HG03342 (cell line): ENCODE data around the gene SH2D1B.

ENCODE experiments used
- ATAC-seq: cut with Tn5 transposase; IDR thresholded peaks from one replicate; pipeline ENCODE4 v1.9.1; 2021; ENCODE audit warnings: mild to moderate bottlenecking, moderate library complexity; ENCODE audit not compliant: unreplicated experiment

Gene SH2D1B

DNA sequence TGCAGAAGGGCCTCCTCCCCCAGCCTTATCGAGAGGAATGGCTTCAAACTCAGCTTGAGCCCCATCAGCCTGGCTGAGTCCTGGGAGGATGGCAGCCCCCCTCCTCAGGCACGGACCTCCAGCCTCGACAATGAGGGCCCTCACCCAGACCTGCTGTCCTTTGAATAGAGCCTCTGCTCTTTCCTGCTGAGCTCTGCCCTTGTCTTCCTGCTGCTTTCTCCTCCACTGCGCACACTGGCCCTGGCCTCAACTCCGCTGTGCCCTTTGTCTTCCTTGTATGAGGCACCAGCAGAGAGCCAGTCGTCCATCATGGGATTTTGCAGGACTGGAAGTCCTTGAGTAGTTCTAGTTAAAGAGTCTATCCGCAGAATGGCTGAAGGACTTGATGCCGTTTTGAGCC lies 28.4 kb downstream of the SH2D1B start:
- ATAC-seq, result no peak

DNA sequence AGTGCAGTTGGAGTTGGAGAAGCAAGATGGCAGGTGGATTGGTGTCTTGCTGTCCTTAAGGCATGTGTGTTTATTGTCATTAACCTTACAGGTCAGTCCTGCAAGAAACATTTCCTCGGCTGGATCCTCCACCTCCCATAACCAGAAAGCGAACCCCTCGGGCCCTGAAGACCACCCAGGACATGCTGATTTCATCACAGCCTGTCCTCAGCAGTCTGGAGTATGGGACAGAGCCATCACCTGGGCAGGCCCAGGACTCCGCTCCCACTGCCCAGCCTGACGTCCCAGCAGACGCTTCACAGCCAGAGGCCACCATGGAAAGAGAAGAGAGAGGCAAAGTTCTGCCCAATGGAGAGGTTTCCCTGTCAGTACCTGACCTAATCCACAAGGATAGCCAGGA lies 28.8 kb downstream of the SH2D1B start:
- no peak for ATAC-seq

DNA sequence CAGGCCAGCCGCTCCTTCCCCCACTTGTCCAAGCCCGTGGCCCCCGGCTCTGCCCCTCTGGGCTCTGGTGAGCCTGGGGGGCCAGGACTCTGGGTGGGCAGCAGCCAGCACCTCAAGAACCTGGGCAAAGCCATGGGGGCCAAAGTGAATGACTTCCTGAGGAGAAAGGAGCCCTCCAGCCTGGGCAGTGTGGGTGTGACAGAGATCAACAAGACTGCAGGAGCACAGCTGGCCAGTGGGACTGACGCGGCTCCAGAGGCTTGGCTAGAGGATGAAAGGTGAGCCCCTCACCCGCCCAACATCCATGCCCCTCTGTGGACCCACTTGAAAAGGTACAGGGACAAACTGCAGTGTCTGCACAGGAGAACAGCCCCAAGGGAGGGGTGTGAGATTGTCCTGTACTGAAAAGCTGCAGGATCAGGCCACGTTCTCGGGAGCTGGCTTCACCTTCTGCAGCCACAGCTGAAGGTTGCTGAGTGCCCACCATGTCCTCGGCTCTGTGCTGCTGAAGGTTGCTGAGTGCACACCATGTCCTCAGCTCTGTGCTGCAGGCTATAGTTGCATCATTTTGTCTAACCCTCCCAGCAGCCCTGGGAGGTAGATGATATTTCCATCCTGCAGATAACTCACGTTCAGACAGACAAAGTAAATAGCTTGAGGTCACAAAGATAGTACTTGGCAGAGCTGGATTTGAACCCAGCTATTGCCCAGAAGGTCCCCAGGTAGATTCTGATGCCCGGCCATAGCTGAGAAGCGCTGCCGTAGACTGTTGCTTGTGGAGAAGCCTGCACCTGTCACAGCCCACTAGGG lies 29.8 kb downstream of the SH2D1B start:
- no peak for ATAC-seq

DNA sequence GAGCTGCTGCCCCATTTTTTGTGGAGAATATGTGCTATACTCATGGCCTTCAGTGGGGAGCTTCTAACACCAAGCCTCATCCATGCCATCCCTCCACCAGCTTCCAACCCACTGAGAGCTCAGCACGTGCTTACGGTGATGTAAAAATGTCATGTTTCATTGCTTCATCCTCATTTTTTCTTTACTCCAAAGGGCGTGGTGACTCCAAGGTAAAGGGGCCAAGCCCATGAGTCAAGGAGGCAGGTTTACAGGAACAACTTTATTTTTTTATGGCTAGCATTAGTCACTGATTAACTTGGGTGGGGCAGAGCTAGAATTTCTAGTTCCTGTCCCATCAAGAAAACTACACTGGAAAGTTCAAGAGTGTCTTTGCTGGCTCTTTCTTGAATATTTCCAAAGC lies 30.6 kb downstream of the SH2D1B start, which contains the start of gene C1orf226:
TSS of gene C1orf226 (plus strand) at position 346 of the 400 bp plus-strand sequence. CDS start 174 bp downstream, outside the sequence.
- no peak for ATAC-seq

DNA sequence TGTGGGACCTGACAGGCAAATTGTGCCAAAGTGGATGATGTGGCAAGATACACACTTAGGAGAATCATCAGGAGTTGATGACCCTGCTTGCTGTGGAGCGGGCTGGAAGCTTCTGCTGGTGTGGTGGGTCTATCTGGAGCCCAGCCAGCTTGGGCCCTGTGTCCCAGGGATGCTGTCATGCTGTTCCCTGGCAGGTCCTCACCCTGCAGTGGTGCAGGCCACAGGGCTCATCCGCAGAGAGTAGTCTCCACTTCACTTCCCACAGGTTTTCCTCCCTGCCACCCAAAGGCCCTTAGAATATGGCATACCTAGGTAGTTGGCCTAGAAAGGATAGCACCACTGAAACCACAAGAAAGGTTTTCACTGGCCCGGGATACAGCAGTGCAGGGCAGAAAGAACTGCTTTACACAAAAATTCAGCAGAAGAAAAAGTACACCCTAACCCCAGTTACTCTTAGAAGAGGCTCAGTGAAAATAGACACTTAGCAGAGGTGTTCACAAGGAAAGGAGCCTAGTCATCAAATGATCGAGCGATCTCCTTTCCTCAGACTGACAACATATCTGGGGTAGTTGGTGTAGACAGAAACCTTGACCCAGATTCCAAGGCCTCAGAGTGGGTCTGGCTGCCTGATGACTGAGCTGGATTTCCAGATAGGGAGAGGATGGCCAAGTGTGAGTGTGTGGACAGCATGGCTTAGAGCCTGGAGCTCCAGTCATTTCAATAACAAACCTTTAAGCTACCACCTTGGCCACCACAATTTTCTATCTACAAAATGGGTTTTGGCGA lies 31.7 kb downstream of the SH2D1B start:
- no peak for ATAC-seq

DNA sequence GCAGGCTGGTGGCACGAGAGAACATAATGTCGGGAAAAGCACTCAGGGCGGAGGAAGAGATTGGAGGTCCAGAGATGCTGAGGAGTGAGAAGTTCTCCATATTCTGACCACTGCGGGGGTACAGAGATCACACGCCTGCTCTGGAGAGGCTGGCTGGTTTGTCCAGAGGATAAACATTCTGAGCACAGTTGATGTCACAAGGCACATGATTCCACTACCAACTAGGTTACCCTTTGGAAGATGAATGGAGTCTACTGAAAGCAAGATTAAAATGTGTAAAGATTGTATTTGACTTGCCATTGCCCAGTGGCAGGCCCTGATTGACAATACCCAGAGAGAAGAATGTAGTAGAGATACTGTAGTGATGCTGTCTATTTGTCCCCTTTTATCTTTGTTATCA lies 35.2 kb downstream of the SH2D1B start, which contains the start of gene SPATA46:
TSS of gene SPATA46 (minus strand) at position 164 of the 400 bp plus-strand sequence. CDS start at position 100, 64 bp downstream.
- no peak for ATAC-seq

DNA sequence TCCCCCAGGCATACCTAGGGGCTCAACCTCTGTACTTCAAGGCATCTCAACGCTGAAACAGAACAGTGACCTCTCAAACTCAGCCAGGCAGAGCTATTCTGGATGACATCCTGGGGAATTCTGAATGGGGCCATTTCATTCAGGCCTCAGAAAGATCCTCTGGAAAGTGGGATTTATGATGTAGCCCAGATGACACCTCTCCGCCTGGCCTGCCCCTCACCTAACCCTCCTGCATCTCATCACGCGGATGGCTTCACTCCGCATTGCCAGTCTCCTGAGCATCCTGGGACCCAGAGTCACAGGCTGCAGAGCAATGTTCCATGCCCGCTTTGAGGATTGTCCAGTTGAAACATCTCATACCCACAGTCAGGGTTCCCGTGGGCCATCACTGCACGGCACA lies 36.5 kb downstream of the SH2D1B start:
- ATAC-seq, result no peak

DNA sequence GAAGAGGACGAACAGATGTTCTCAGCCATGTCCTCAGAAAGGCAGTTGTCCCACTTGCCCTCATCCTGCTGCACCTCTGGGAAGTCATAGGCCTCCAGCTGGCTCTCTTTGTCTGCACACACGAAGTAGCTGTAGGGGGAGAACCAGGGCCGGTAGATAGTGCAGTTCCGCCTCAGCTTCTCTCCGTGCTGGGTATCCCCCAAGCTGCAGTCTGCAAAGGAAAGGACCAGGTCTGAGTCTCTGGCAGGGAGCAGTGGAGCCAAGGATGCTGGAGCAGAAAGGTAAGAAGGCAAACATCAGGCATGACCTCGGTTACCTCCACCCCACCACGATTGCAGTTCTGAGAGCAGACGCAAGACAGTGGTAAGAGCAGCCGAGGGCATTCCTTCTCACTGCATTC lies 37.5 kb downstream of the SH2D1B start:
- no peak for ATAC-seq

DNA sequence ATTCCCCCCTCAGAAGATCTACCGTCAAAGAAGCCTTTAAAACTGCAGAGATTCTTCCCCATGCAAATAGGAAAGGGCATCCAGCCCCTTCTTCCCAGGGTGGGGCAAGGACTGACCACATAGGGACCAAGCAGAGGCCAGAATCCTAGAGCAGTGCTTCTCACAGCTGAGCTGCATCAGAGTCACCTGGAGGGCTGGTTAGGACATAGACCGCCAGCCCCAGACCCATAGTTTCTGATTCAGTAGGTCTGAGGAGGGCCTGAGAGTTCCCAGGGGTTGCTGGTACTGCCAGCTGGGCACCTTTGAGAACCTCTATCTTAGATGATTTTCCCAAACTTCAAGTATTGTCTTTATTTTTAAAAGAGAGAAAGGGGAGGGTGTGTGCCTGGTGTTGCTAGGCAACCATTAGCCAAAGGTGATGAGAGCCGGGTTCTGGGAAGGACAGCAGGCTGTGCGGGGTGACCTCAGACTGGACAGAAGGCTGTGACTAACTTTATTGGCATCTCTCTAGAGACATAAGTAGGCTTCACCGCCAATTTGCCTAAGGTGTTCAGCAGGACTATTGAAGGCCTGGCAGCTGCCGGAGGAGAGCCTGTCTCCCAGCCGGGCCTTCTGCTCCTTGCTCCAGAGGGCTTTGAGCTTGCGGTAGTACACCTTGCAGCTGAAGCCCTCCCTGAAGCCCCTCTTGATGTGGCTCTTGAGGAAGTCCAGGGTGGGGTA lies 38.2 kb downstream of the SH2D1B start:
- ATAC-seq, result no peak

DNA sequence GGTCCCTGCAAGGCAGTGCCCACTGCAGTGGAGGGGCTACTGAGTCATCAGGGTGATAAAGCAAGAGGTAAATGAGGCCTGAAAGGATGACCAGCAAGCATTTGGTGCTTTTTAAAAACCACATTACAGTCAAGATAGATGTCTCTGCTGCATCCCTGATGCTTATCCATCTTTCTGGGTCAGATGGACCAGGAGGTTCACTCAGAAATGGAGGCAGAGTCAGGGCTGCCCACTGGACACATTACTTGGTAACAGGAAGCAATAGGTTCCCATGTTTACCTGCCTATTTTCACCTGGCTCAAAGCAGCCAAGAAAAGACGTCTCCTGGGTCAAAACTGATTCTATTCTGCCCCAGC lies 38.9 kb downstream of the SH2D1B start:
- ATAC-seq, result no peak

DNA sequence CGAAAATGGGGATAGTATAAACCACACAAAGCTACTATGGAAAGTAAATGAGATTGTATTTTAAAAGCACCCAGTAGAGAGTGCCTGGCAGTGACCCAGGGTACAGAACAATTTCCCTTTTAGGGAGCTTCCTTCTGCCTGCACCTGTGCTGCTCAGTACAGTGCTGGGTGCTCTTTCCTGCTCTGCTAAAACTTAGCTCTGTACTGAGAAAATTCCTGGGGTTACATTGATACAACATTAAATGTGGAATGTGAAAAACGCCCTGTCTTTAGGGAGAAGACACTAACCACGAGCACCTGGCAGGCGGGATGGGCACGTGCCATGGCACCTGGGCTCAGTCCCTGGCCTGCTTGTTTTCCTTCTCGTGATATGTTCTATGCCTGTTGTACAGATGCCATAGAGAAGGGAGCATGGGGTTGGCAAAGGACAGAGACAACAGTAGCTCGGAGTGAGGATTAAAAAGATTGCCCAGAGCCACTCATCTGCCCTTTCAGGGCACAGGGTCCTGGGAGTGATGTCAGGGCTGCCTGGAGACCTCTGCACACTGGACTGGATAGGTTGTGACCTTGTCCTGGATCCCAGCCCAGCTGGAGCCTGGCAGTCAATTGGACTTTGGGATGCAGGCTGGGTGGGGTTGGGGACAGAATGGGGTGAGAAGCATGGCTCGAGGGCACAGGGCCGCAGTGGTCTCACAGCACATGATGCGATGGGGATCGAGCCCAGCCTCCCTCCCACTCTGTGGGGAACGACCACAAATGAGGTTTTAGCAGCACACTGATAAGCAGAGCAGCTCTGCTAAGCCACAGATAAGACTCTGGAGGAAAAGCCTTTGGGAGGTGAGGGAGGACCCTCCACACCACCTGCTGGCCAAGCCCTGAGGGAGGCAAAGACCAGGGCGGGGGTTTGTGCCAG lies 39.5 kb downstream of the SH2D1B start:
- no peak for ATAC-seq

DNA sequence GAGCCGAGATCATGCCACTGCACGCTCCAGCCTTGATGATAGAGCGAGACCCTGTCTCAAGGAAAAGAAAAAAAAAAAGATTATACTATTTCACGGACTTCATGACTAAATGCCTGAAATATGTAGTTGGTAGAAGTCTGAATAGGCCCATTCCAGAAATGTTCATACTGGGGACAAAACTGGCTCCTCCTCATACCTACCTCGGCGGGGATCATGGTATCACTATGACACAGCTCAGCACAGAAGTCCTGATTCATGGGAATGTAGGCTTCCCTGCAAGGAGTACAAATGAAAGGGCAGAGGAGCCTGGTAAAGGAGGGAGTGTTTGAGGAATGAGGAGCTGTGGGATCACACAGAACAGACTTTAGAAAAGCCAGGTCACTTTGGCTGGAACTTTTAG lies 40.3 kb downstream of the SH2D1B start:
- no peak for ATAC-seq

DNA sequence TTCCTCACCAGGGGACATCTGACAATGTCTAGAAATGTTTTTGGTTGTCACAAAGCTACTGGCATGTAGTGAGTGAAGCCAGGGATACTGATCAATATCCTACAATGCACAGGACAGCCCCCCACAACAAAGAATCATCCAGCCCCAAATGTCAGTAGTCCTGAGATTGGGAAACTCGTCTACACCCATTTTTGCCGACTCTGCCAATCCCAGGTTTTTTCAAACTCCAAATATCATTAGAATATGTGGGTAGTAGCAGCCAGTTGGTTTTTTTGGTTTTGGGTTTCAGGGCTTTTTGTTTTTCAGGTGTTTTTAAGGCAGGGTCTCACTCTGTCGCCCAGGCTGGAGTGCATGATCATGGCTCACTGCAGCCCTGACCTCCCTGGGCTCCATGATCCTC lies 41.2 kb downstream of the SH2D1B start:
- no peak for ATAC-seq

DNA sequence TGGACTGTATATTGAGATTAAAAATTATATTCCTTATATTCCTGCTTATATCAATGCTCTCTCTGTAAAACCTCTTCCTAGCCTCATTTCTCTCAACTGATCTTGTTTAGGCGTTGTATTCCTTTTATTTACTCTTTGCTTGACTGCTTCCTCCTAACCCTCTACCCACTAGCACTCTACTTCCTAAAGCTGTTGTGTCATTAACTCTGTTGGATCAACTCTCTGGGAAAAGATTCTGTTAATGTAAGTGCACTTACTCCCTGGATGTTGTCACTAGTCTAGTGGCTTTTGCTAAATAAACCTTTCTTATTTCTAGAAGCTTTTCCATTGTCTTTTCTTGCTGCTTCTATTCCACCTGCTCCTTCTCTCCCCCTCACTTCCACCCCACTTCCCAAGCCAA lies 41.8 kb downstream of the SH2D1B start:
- ATAC-seq, result no peak

DNA sequence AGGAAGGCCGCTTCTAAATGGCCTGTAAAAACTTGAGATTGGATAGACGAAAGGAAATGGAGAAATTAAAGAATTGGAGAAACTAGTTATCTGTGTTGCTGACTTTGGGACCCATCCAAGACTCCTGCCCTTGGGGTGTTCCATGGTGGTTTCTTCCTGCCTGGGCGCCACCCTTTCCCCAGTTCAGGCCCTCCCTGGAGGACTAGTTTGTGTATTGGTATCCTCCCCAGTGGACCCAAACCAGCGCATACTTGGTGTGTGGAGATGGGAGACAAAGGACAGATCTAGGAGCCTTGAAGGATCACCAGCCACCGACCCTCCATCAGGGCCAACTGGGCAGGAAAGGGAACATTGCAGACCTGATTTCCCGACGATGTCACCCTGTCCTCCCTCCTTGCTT lies 42.4 kb downstream of the SH2D1B start:
- ATAC-seq, result no peak

DNA sequence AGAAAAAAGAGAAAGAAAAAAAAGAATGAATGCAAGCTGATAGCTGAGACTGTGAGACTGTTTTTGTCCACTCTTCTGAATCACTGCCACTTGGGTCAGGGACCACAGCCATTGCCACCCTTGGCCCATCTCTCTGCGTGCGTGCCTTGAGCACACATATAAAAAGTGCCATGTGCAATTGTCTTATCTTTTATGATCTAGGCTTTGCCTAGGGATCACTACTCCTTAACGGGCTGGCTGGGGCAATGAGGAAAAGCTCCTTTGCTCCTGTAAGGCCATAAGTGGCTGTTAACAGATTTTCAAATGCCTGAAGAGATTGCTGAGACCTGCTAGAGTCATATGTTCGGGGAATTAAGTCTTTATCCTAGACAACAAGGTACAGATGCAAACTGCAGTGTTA lies 43.5 kb downstream of the SH2D1B start:
- ATAC-seq, result no peak

DNA sequence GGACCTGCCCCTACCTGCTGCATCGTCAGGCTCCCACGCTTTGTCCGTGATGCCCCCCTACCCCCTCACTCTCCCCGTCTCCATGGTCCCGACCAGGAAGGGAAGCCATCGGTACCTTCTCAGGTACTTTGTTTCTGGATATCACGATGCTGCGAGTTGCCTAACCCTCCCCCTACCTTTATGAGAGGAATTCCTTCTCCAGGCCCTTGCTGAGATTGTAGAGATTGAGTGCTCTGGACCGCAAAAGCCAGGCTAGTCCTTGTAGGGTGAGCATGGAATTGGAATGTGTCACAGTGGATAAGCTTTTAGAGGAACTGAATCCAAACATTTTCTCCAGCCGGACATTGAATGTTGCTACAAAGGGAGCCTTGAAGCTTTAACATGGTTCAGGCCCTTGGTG lies 44.2 kb downstream of the SH2D1B start:
- ATAC-seq, result no peak

DNA sequence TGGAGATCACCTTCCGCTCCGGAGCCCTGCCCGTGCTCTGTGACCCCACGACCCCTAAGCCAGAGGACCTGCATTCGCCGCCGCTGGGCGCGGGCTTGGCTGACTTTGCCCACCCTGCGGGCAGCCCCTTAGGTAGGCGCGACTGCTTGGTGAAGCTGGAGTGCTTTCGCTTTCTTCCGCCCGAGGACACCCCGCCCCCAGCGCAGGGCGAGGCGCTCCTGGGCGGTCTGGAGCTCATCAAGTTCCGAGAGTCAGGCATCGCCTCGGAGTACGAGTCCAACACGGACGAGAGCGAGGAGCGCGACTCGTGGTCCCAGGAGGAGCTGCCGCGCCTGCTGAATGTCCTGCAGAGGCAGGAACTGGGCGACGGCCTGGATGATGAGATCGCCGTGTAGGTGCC lies 44.9 kb downstream of the SH2D1B start:
- ATAC-seq, result no peak

DNA sequence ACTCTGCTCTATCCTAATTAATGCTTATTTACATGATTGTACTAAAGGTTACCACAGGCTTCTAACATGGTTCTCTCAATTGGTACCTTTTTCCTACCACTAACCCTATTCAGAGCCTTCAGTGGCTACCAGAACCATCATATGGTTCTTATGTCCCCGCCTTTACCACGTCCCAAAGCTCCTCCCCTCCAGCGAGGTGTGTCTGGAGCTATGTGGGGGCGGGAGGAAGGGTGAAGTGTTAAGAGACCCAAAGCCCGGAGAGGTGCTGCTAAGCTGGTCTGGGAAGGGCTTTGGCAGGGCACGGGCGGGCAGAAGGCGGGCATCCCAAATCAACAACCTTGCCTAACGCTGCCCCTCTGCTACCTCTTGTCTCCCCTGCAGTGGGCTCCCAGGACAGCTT lies 45.3 kb downstream of the SH2D1B start:
- no peak for ATAC-seq

DNA sequence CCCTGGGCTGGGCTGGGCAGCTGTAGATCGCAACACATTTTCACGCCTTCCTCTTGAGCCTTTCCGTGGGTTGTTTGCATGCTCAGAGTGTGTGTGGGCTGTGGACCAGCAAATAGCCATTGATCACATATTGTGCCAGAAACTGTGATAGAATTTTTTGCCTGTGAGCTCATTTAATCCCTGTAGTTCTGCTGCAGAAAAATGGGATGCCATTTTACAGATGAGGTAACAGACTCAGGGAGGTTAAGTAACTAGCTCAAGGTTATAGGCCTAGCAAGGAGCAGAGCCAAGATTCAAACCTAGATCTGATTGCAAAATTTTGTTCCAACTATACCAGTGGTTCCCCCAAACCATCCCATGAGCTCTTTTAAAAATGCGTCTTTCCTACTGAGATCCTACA lies 45.8 kb downstream of the SH2D1B start:
- no peak for ATAC-seq
